ENCODE measurements around the gene RAB33A.

Gene RAB33A

GRCh38 chrX:130145123-130145522, 26.6 kb upstream of the RAB33A start:
- Histone ChIP-seq H3K4me3 (ENCODE audit: low read length) (no peak overlapping the region), H3K79me2 (ENCODE audit: low read length) (no peaks in the 10 kb centered on the region), H3K9ac (ENCODE audit: low read length) (no peak overlapping the region), H2AFZ (ENCODE audit: low read depth, low read length) (no peak overlapping the region), H4K20me1 (ENCODE audit: insufficient read depth, low read length) (no peaks in the 10 kb centered on the region), H3K27ac (ENCODE audit: low read length) (no peak overlapping the region), H3K9me3 (ENCODE audit: insufficient read depth, low read length) (no peaks in the 10 kb centered on the region), H3K4me2 (ENCODE audit: low read length) (no peak overlapping the region), H3K36me3 (replicated peaks; ENCODE audit: low read depth, low read length) (peaks cover 21% of the 10 kb centered on the region), H3K4me1 (ENCODE audit: low read length) (no peaks in the 10 kb centered on the region), H3K27me3 (ENCODE audit: low read depth, low read length) (no peaks in the 10 kb centered on the region)
- TF ChIP-seq CTCF (IDR thresholded peaks at IDR 0.05; ENCODE audit: low read depth, low read length) (no peak), EZH2phosphoT487 (IDR thresholded peaks at IDR 0.05; ENCODE audit: low read depth) (no peak)

GRCh38 chrX:130147631-130148030, 24.1 kb upstream of the RAB33A start:
- Histone ChIP-seq H3K4me1 (ENCODE audit: low read length) (no peaks in the 10 kb centered on the region), H3K4me2 (ENCODE audit: low read length) (no peak overlapping the region), H3K36me3 (replicated peaks; ENCODE audit: low read depth, low read length) (peaks cover 21% of the 10 kb centered on the region), H2AFZ (ENCODE audit: low read depth, low read length) (no peak overlapping the region), H3K9me3 (ENCODE audit: insufficient read depth, low read length) (no peaks in the 10 kb centered on the region), H3K27ac (ENCODE audit: low read length) (no peak overlapping the region), H3K79me2 (ENCODE audit: low read length) (no peaks in the 10 kb centered on the region), H3K4me3 (ENCODE audit: low read length) (no peak overlapping the region), H3K27me3 (ENCODE audit: low read depth, low read length) (no peaks in the 10 kb centered on the region), H3K9ac (ENCODE audit: low read length) (no peak overlapping the region), H4K20me1 (ENCODE audit: insufficient read depth, low read length) (no peaks in the 10 kb centered on the region)
- TF ChIP-seq CTCF (IDR thresholded peaks at IDR 0.05; ENCODE audit: low read depth, low read length): no peak

- Histone ChIP-seq H3K9ac (ENCODE audit: low read length) (no peak overlapping the region), H3K4me1 (ENCODE audit: low read length) (no peaks in the 10 kb centered on the region), H3K4me2 (ENCODE audit: low read length) (no peak overlapping the region), H3K79me2 (ENCODE audit: low read length) (peaks cover 22% of the 10 kb centered on the region), H3K27me3 (ENCODE audit: low read depth, low read length) (no peaks in the 10 kb centered on the region), H3K4me3 (ENCODE audit: low read length) (no peak overlapping the region), H2AFZ (ENCODE audit: low read depth, low read length) (no peak overlapping the region), H3K27ac (ENCODE audit: low read length) (no peak overlapping the region), H3K9me3 (ENCODE audit: insufficient read depth, low read length) (no peaks in the 10 kb centered on the region), H4K20me1 (ENCODE audit: insufficient read depth, low read length) (no peaks in the 10 kb centered on the region), H3K36me3 (replicated peaks; ENCODE audit: low read depth, low read length) (peaks cover 4% of the 10 kb centered on the region)
- no peak for TF ChIP-seq EZH2phosphoT487 (IDR thresholded peaks at IDR 0.05; ENCODE audit: low read depth)
- no peak for TF ChIP-seq CTCF (IDR thresholded peaks at IDR 0.05; ENCODE audit: low read depth, low read length)
These were observed 16.2 kb upstream of the RAB33A start for GRCh38 chrX:130155564-130155963.

GRCh38 chrX:130158311-130158710, 13.5 kb upstream of the RAB33A start:
- Histone ChIP-seq H3K4me1 (ENCODE audit: low read length) (no peaks in the 10 kb centered on the region), H2AFZ (ENCODE audit: low read depth, low read length) (no peak overlapping the region), H4K20me1 (ENCODE audit: insufficient read depth, low read length) (no peaks in the 10 kb centered on the region), H3K27me3 (ENCODE audit: low read depth, low read length) (no peaks in the 10 kb centered on the region), H3K4me3 (ENCODE audit: low read length) (no peak overlapping the region), H3K79me2 (ENCODE audit: low read length) (peaks cover 42% of the 10 kb centered on the region), H3K27ac (ENCODE audit: low read length) (no peak overlapping the region), H3K36me3 (replicated peaks; ENCODE audit: low read depth, low read length) (peaks cover 6% of the 10 kb centered on the region), H3K9ac (ENCODE audit: low read length) (no peak overlapping the region), H3K4me2 (ENCODE audit: low read length) (no peak overlapping the region), H3K9me3 (ENCODE audit: insufficient read depth, low read length) (no peaks in the 10 kb centered on the region)
- TF ChIP-seq CTCF (IDR thresholded peaks at IDR 0.05; ENCODE audit: low read depth, low read length) (no peak), EZH2phosphoT487 (IDR thresholded peaks at IDR 0.05; ENCODE audit: low read depth) (no peak)

Data from OCI-LY3 (cell line).